Iris pigment epithelial cell (primary cell): ENCODE results near the gene OR2T10.
"Not testable (repeated sequence)": the region's sequence is repeated elsewhere in the genome, so short reads cannot be mapped to it uniquely, and the experiment has no call there.

Experiments used
- DNase-seq: peaks from one replicate; pipeline ENCODE4 v3.0.0-alpha.2; 2011; ENCODE audit warnings: low read depth

OR2T10 gene

GRCh38 chr1:248597589-248597988 lies at the start of gene OR2T10:
Gene OR2T10, minus strand, starts transcription at chr1:248597700. Its CDS starts 3,932 bp downstream, at chr1:248593768.
- DNase-seq = no peak

GRCh38 chr1:248645178-248645577 lies 47.7 kb upstream of the OR2T10 start, which contains the start of gene OR2T35:
Gene OR2T35, minus strand, starts transcription at chr1:248645278. Its CDS starts 6,020 bp downstream, at chr1:248639258.
- not testable (repeated sequence) for DNase-seq

GRCh38 chr1:248642971-248643651 lies 45.6 kb upstream of the OR2T10 start:
- not testable (repeated sequence) for DNase-seq

GRCh38 chr1:248641583-248641982 lies 44.1 kb upstream of the OR2T10 start:
- DNase-seq = not testable (repeated sequence)

- DNase-seq = not testable (repeated sequence)
Measured at GRCh38 chr1:248640906-248641305, 43.4 kb upstream of the OR2T10 start.

- not testable (repeated sequence) for DNase-seq
Measured at GRCh38 chr1:248639652-248640051, 42.2 kb upstream of the OR2T10 start.

- not testable (repeated sequence) for DNase-seq
Measured at GRCh38 chr1:248636612-248637011, 39.1 kb upstream of the OR2T10 start.

GRCh38 chr1:248634991-248635390 lies 37.5 kb upstream of the OR2T10 start, which contains the start of gene OR2T11:
Gene OR2T11, minus strand, starts transcription at chr1:248635091. Its CDS starts 7,963 bp downstream, at chr1:248627128.
- DNase-seq = not testable (repeated sequence)

- peak; percentile 0 for DNase-seq
Measured at GRCh38 chr1:248631354-248632008, 34.0 kb upstream of the OR2T10 start.

GRCh38 chr1:248630551-248630950 lies 33.1 kb upstream of the OR2T10 start:
- DNase-seq = no peak

GRCh38 chr1:248627971-248628844 lies 30.7 kb upstream of the OR2T10 start:
- DNase-seq = no peak

- DNase-seq = no peak
Measured at GRCh38 chr1:248625971-248626370, 28.5 kb upstream of the OR2T10 start.

- DNase-seq = no peak
Measured at GRCh38 chr1:248625166-248625565, 27.7 kb upstream of the OR2T10 start.

- DNase-seq = peak; percentile 2
Measured at GRCh38 chr1:248622570-248623001, 25.1 kb upstream of the OR2T10 start.

- DNase-seq = no peak
Measured at GRCh38 chr1:248621770-248622169, 24.3 kb upstream of the OR2T10 start.

- DNase-seq = peak; percentile 4
Measured at GRCh38 chr1:248618878-248619277, 21.4 kb upstream of the OR2T10 start.

- no peak for DNase-seq
Measured at GRCh38 chr1:248618119-248618518, 20.6 kb upstream of the OR2T10 start.

- no peak for DNase-seq
Measured at GRCh38 chr1:248613742-248614141, 16.2 kb upstream of the OR2T10 start.

GRCh38 chr1:248611883-248612414 lies 14.4 kb upstream of the OR2T10 start:
- no peak for DNase-seq

- no peak for DNase-seq
Measured at GRCh38 chr1:248610301-248610700, 12.8 kb upstream of the OR2T10 start.

GRCh38 chr1:248599396-248599795 lies 1.9 kb upstream of the OR2T10 start:
- DNase-seq = no peak

GRCh38 chr1:248596615-248597014 lies 885 bp downstream of the OR2T10 start:
- no peak for DNase-seq
